ENCODE measurements around the gene SGSM1.
"Not testable (repeated sequence)": the region's sequence is repeated elsewhere in the genome, so short reads cannot be mapped to it uniquely, and the experiment has no call there.

SGSM1 gene

GRCh38 chr22:24827296-24827695 is 21.3 kb downstream of the SGSM1 start:
- Histone ChIP-seq H3K27me3 (ENCODE audit: insufficient read depth, low read length) (no peaks in the 10 kb centered on the region), H3K36me3 (ENCODE audit: insufficient read depth, low read depth, low read length) (no peaks in the 10 kb centered on the region), H3K27ac (ENCODE audit: low read length) (no peak overlapping the region), H3K9ac (ENCODE audit: low read depth, low read length) (no peak overlapping the region), H3K9me3 (ENCODE audit: insufficient read depth, low read depth, low read length) (no peaks in the 10 kb centered on the region), H3K4me3 (ENCODE audit: low read length) (no peak overlapping the region), H3K4me1 (ENCODE audit: insufficient read depth, low read length) (peaks cover 4% of the 10 kb centered on the region; the same call in 1 of the 2 replicates)

- no peaks in the 10 kb centered on the region for H3K36me3 ChIP-seq (ENCODE audit: insufficient read depth, low read depth, low read length)
- H3K9ac ChIP-seq (ENCODE audit: low read depth, low read length), result no peak overlapping the region
- H3K9me3 ChIP-seq (ENCODE audit: insufficient read depth, low read depth, low read length), result no peaks in the 10 kb centered on the region
- H3K27ac ChIP-seq (ENCODE audit: low read length), result no peak overlapping the region
- H3K27me3 ChIP-seq (ENCODE audit: insufficient read depth, low read length), result no peaks in the 10 kb centered on the region
- H3K4me1 ChIP-seq (ENCODE audit: insufficient read depth, low read length), result peaks cover 10% of the 10 kb centered on the region; the same call in 1 of the 2 replicates
- H3K4me3 ChIP-seq (ENCODE audit: low read length), result peak overlapping the region; percentile 30; the same call in 1 of the 2 replicates
Measured at GRCh38 chr22:24830205-24830979, 24.4 kb downstream of the SGSM1 start.

GRCh38 chr22:24831687-24832086 is 25.7 kb downstream of the SGSM1 start:
- no peaks in the 10 kb centered on the region for H3K9me3 ChIP-seq (ENCODE audit: insufficient read depth, low read depth, low read length)

GRCh38 chr22:24833881-24834495 is 28.0 kb downstream of the SGSM1 start:
- no peak overlapping the region for H3K9ac ChIP-seq (ENCODE audit: low read depth, low read length)

More at GRCh38 chr22:24831687-24832086, 25.7 kb downstream of the SGSM1 start:
- H3K27me3 ChIP-seq (ENCODE audit: insufficient read depth, low read length), result no peaks in the 10 kb centered on the region
- no peak overlapping the region for H3K9ac ChIP-seq (ENCODE audit: low read depth, low read length)
- H3K4me1 ChIP-seq (ENCODE audit: insufficient read depth, low read length), result peaks cover 10% of the 10 kb centered on the region; the same call in 1 of the 2 replicates
- H3K27ac ChIP-seq (ENCODE audit: low read length), result no peak overlapping the region
- no peaks in the 10 kb centered on the region for H3K36me3 ChIP-seq (ENCODE audit: insufficient read depth, low read depth, low read length)
- no peak overlapping the region for H3K4me3 ChIP-seq (ENCODE audit: low read length)

GRCh38 chr22:24834845-24835570 is 29.0 kb downstream of the SGSM1 start:
- H3K27ac ChIP-seq (ENCODE audit: low read length), result no peak overlapping the region
- H3K4me1 ChIP-seq (ENCODE audit: insufficient read depth, low read length), result peaks cover 10% of the 10 kb centered on the region; the same call in 1 of the 2 replicates
- H3K36me3 ChIP-seq (ENCODE audit: insufficient read depth, low read depth, low read length), result no peaks in the 10 kb centered on the region
- H3K27me3 ChIP-seq (ENCODE audit: insufficient read depth, low read length), result no peaks in the 10 kb centered on the region
- H3K9ac ChIP-seq (ENCODE audit: low read depth, low read length), result no peak overlapping the region
- H3K9me3 ChIP-seq (ENCODE audit: insufficient read depth, low read depth, low read length), result no peaks in the 10 kb centered on the region
- H3K4me3 ChIP-seq (ENCODE audit: low read length), result no peak overlapping the region

More at GRCh38 chr22:24833881-24834495, 28.0 kb downstream of the SGSM1 start:
- no peaks in the 10 kb centered on the region for H3K9me3 ChIP-seq (ENCODE audit: insufficient read depth, low read depth, low read length)
- H3K4me3 ChIP-seq (ENCODE audit: low read length), result no peak overlapping the region
- H3K4me1 ChIP-seq (ENCODE audit: insufficient read depth, low read length), result peaks cover 10% of the 10 kb centered on the region; the same call in 1 of the 2 replicates
- H3K27ac ChIP-seq (ENCODE audit: low read length), result no peak overlapping the region
- no peaks in the 10 kb centered on the region for H3K27me3 ChIP-seq (ENCODE audit: insufficient read depth, low read length)
- no peaks in the 10 kb centered on the region for H3K36me3 ChIP-seq (ENCODE audit: insufficient read depth, low read depth, low read length)

- Histone ChIP-seq H3K36me3 (ENCODE audit: insufficient read depth, low read depth, low read length) (no peaks in the 10 kb centered on the region), H3K4me3 (ENCODE audit: low read length) (no peak overlapping the region), H3K27me3 (ENCODE audit: insufficient read depth, low read length) (no peaks in the 10 kb centered on the region), H3K4me1 (ENCODE audit: insufficient read depth, low read length) (0 out of 2 replicates have a peak, but pooled peaks cover 6% of the 10 kb centered on the region), H3K27ac (ENCODE audit: low read length) (no peak overlapping the region), H3K9ac (ENCODE audit: low read depth, low read length) (no peak overlapping the region), H3K9me3 (ENCODE audit: insufficient read depth, low read depth, low read length) (no peaks in the 10 kb centered on the region)
Measured at GRCh38 chr22:24836282-24836681, 30.3 kb downstream of the SGSM1 start.

GRCh38 chr22:24837517-24837916 is 31.5 kb downstream of the SGSM1 start:
- not testable (repeated sequence) for H3K36me3 ChIP-seq (ENCODE audit: insufficient read depth, low read depth, low read length); H3K4me1 ChIP-seq (ENCODE audit: insufficient read depth, low read length)

GRCh38 chr22:24841261-24841660 is 35.2 kb downstream of the SGSM1 start:
- Histone ChIP-seq H3K36me3 (ENCODE audit: insufficient read depth, low read depth, low read length) (no peaks in the 10 kb centered on the region), H3K27ac (ENCODE audit: low read length) (no peak overlapping the region), H3K9me3 (ENCODE audit: insufficient read depth, low read depth, low read length) (no peaks in the 10 kb centered on the region), H3K9ac (ENCODE audit: low read depth, low read length) (no peak overlapping the region), H3K4me1 (ENCODE audit: insufficient read depth, low read length) (no peaks in the 10 kb centered on the region), H3K4me3 (ENCODE audit: low read length) (no peak overlapping the region), H3K27me3 (ENCODE audit: insufficient read depth, low read length) (no peaks in the 10 kb centered on the region)

More at GRCh38 chr22:24837517-24837916, 31.5 kb downstream of the SGSM1 start:
- not testable (repeated sequence) for H3K27ac ChIP-seq (ENCODE audit: low read length); H3K4me3 ChIP-seq (ENCODE audit: low read length); H3K9me3 ChIP-seq (ENCODE audit: insufficient read depth, low read depth, low read length); H3K9ac ChIP-seq (ENCODE audit: low read depth, low read length); H3K27me3 ChIP-seq (ENCODE audit: insufficient read depth, low read length)

- Histone ChIP-seq H3K4me1 (ENCODE audit: insufficient read depth, low read length) (no peaks in the 10 kb centered on the region), H3K4me3 (ENCODE audit: low read length) (no peak overlapping the region), H3K27me3 (ENCODE audit: insufficient read depth, low read length) (no peaks in the 10 kb centered on the region), H3K27ac (ENCODE audit: low read length) (no peak overlapping the region), H3K36me3 (ENCODE audit: insufficient read depth, low read depth, low read length) (no peaks in the 10 kb centered on the region), H3K9me3 (ENCODE audit: insufficient read depth, low read depth, low read length) (no peaks in the 10 kb centered on the region), H3K9ac (ENCODE audit: low read depth, low read length) (no peak overlapping the region)
Measured at GRCh38 chr22:24843048-24843447, 37.0 kb downstream of the SGSM1 start.

- no peak overlapping the region for H3K9ac ChIP-seq (ENCODE audit: low read depth, low read length)
- H3K27me3 ChIP-seq (ENCODE audit: insufficient read depth, low read length), result no peaks in the 10 kb centered on the region
- H3K4me3 ChIP-seq (ENCODE audit: low read length), result no peak overlapping the region
- H3K27ac ChIP-seq (ENCODE audit: low read length), result no peak overlapping the region
- no peaks in the 10 kb centered on the region for H3K9me3 ChIP-seq (ENCODE audit: insufficient read depth, low read depth, low read length)
- no peaks in the 10 kb centered on the region for H3K4me1 ChIP-seq (ENCODE audit: insufficient read depth, low read length)
- no peaks in the 10 kb centered on the region for H3K36me3 ChIP-seq (ENCODE audit: insufficient read depth, low read depth, low read length)
Measured at GRCh38 chr22:24845041-24845898, 39.3 kb downstream of the SGSM1 start.

- Histone ChIP-seq H3K36me3 (ENCODE audit: insufficient read depth, low read depth, low read length) (no peaks in the 10 kb centered on the region), H3K4me1 (ENCODE audit: insufficient read depth, low read length) (no peaks in the 10 kb centered on the region), H3K27ac (ENCODE audit: low read length) (no peak overlapping the region), H3K9me3 (ENCODE audit: insufficient read depth, low read depth, low read length) (no peaks in the 10 kb centered on the region), H3K27me3 (ENCODE audit: insufficient read depth, low read length) (no peaks in the 10 kb centered on the region), H3K4me3 (ENCODE audit: low read length) (no peak overlapping the region), H3K9ac (ENCODE audit: low read depth, low read length) (no peak overlapping the region)
Measured at GRCh38 chr22:24847490-24847889, 41.5 kb downstream of the SGSM1 start.
